IMR-90 (cell line): ENCODE data around the gene SLN. TPM values are rescaled to one million over a fixed set of nuclear protein-coding genes. Genes with fewer than 3 reads are reported as not detected.

Experiments used
- ATAC-seq: fragments of 200-7000 bp; cut with Tn5 transposase; 2 replicates; pipeline ENCODE4 v1.9.1; 2020; ENCODE audit warnings: low read depth, mild to moderate bottlenecking, moderate library complexity
- BruUV-seq: library from RNA; stranded (reverse); fragments of 400-500 nt; replicated peaks from 2 replicates; lab custom pipeline; 2021; lab: Mats Ljungman, UMichigan
- CTCF ChIA-PET: fragments of 300-600 bp; formaldehyde crosslinking; extraction: SDS; loops from one replicate; lab custom pipeline; 2021; ENCODE audit warnings: antibody characterized with exemption; lab: Yijun Ruan, JAX
- POLR2A ChIA-PET: fragments of 300-600 bp; sonication (Branson Sonifier 250); formaldehyde crosslinking; loops from one replicate; lab custom pipeline; 2022; ENCODE audit warnings: antibody characterized with exemption; ENCODE audit not compliant: unreplicated experiment; lab: Charles Lee
- DNase-seq: peaks from one replicate; pipeline ENCODE4 v3.0.0; 2013
- H2AFZ ChIP-seq: replicated peaks from 2 replicates; pipeline ENCODE3; 2013; ENCODE audit warnings: low read length, mild to moderate bottlenecking; ENCODE audit not compliant: poor library complexity
- H2AK5ac ChIP-seq: 2 replicates; pipeline ENCODE4 v1.6.1; 2013; ENCODE audit warnings: low read depth, low read length, inconsistent platforms
- H2AK9ac ChIP-seq: replicated peaks from 2 replicates; pipeline ENCODE3; 2013; ENCODE audit warnings: mild to moderate bottlenecking, low read depth, low read length, moderate library complexity; ENCODE audit not compliant: poor library complexity
- H2BK120ac ChIP-seq: 2 replicates; pipeline ENCODE4 v1.6.1; 2013; ENCODE audit warnings: low read depth, low read length, inconsistent platforms
- H2BK15ac ChIP-seq: 3 replicates; pipeline ENCODE4 v1.6.1; 2013; ENCODE audit warnings: low read depth, low read length, inconsistent platforms
- H2BK20ac ChIP-seq: 2 replicates; pipeline ENCODE4 v1.6.1; 2013; ENCODE audit warnings: low read depth, mild to moderate bottlenecking, inconsistent platforms, low read length, moderate library complexity
- H2BK5ac ChIP-seq: 2 replicates; pipeline ENCODE4 v1.6.1; 2013; ENCODE audit warnings: mild to moderate bottlenecking, low read depth, low read length, inconsistent platforms; ENCODE audit not compliant: poor library complexity, severe bottlenecking
- H3K14ac ChIP-seq: replicated peaks from 2 replicates; pipeline ENCODE4 v1.6.1; 2013; ENCODE audit warnings: low read depth, low read length, inconsistent platforms
- H3K18ac ChIP-seq: 2 replicates; pipeline ENCODE4 v1.6.1; 2013; ENCODE audit warnings: low read depth, low read length, control low read depth
- H3K23ac ChIP-seq: 2 replicates; pipeline ENCODE4 v1.6.1; 2013; ENCODE audit warnings: low read depth, low read length, inconsistent platforms
- H3K27ac ChIP-seq: 2 replicates; pipeline ENCODE4 v1.5.1; 2013; ENCODE audit warnings: mild to moderate bottlenecking, control low read depth, low read length; ENCODE audit not compliant: insufficient read depth
- H3K27me3 ChIP-seq: 2 replicates; pipeline ENCODE4 v1.6.1; 2013; ENCODE audit warnings: low read length; ENCODE audit not compliant: control insufficient read depth, insufficient read depth
- H3K36me3 ChIP-seq: 2 replicates; pipeline ENCODE4 v1.6.1; 2013; ENCODE audit warnings: low read length, mixed read lengths; ENCODE audit not compliant: control insufficient read depth, insufficient read depth
- H3K4ac ChIP-seq: 2 replicates; pipeline ENCODE4 v1.6.1; 2013; ENCODE audit warnings: low read depth, low read length, inconsistent platforms
- H3K4me1 ChIP-seq: 2 replicates; pipeline ENCODE4 v1.6.1; 2013; ENCODE audit warnings: low read length, mixed read lengths; ENCODE audit not compliant: control insufficient read depth, insufficient read depth
- H3K4me2 ChIP-seq: 2 replicates; pipeline ENCODE4 v1.6.1; 2013; ENCODE audit warnings: low read depth, mild to moderate bottlenecking, control low read depth, low read length, moderate library complexity
- H3K4me3 ChIP-seq: 2 replicates; pipeline ENCODE4 v1.5.1; 2013; ENCODE audit warnings: low read depth, mild to moderate bottlenecking, control low read depth, low read length, moderate library complexity; ENCODE audit not compliant: insufficient read depth
- H3K56ac ChIP-seq: 2 replicates; pipeline ENCODE4 v1.6.1; 2013; ENCODE audit warnings: low read length, inconsistent platforms; ENCODE audit not compliant: insufficient read depth; ENCODE audit errors: extremely low read depth
- H3K79me1 ChIP-seq, 2 experiments: 2 replicates each; pipeline ENCODE4 v1.6.1; 2013; ENCODE audit warnings: low read length in 2 of 2, inconsistent platforms in 1 of 2, low read depth in 1 of 2
- H3K9ac ChIP-seq: 2 replicates; pipeline ENCODE4 v1.6.1; 2013; ENCODE audit warnings: low read depth, low read length, control low read depth
- H3K9me1 ChIP-seq: 2 replicates; pipeline ENCODE4 v1.6.1; 2013; ENCODE audit warnings: low read length, inconsistent platforms; ENCODE audit not compliant: insufficient read depth
- H3K9me3 ChIP-seq: 2 replicates; pipeline ENCODE4 v1.6.1; 2013; ENCODE audit warnings: low read length; ENCODE audit not compliant: control insufficient read depth, insufficient read depth
- H4K20me1 ChIP-seq: 2 replicates; pipeline ENCODE4 v1.6.1; 2013; ENCODE audit warnings: low read length, inconsistent platforms; ENCODE audit not compliant: insufficient read depth
- H4K5ac ChIP-seq: 2 replicates; pipeline ENCODE4 v1.6.1; 2013; ENCODE audit warnings: mild to moderate bottlenecking, low read depth, low read length, control low read depth
- H4K8ac ChIP-seq, 2 experiments: 2 replicates each; pipeline ENCODE4 v1.6.1; 2013; ENCODE audit warnings: low read depth in 2 of 2, low read length in 2 of 2, control low read depth in 1 of 2, inconsistent platforms in 1 of 2
- H4K91ac ChIP-seq: 2 replicates; pipeline ENCODE4 v1.6.1; 2013; ENCODE audit warnings: low read depth, low read length, inconsistent platforms; ENCODE audit not compliant: insufficient read depth
- CEBPB ChIP-seq: IDR thresholded peaks from 2 replicates; pipeline ENCODE4 v1.6.1; 2012; ENCODE audit warnings: low read depth, low read length, improper control_type of control experiment
- CHD1 ChIP-seq: IDR thresholded peaks from 2 replicates; pipeline ENCODE4 v1.6.1; 2012; ENCODE audit warnings: low read depth, low read length, improper control_type of control experiment
- ELK1 ChIP-seq: fragments of 150-350 bp; IDR thresholded peaks from 2 replicates; pipeline ENCODE4 v1.6.1; 2016; ENCODE audit warnings: low read depth, mild to moderate bottlenecking, low read length, moderate library complexity, borderline replicate concordance
- MAFK ChIP-seq: IDR thresholded peaks from 2 replicates; pipeline ENCODE4 v1.6.1; 2012; ENCODE audit warnings: low read depth, low read length, improper control_type of control experiment
- MAZ ChIP-seq: IDR thresholded peaks from 2 replicates; pipeline ENCODE4 v1.6.1; 2012; ENCODE audit warnings: low read depth, mild to moderate bottlenecking, low read length, improper control_type of control experiment, moderate library complexity, borderline replicate concordance
- MXI1 ChIP-seq: IDR thresholded peaks from 2 replicates; pipeline ENCODE4 v1.6.1; 2012; ENCODE audit warnings: low read depth, mild to moderate bottlenecking, low read length, moderate library complexity, borderline replicate concordance
- POLR2A ChIP-seq: IDR thresholded peaks from 2 replicates; pipeline ENCODE4 v1.6.1; 2012; ENCODE audit warnings: mild to moderate bottlenecking, low read depth, low read length
- RAD21 ChIP-seq: IDR thresholded peaks from 2 replicates; pipeline ENCODE4 v1.6.1; 2012; ENCODE audit warnings: low read length, improper control_type of control experiment
- RCOR1 ChIP-seq: IDR thresholded peaks from 2 replicates; pipeline ENCODE4 v1.6.1; 2012; ENCODE audit warnings: mild to moderate bottlenecking, low read length, improper control_type of control experiment; ENCODE audit not compliant: insufficient replicate concordance
- RFX5 ChIP-seq: IDR thresholded peaks from 2 replicates; pipeline ENCODE4 v1.8.0; 2012; ENCODE audit warnings: low read depth, mild to moderate bottlenecking, low read length, moderate library complexity
- USF2 ChIP-seq: fragments of 150-350 bp; IDR thresholded peaks from 2 replicates; pipeline ENCODE4 v1.6.1; 2017; ENCODE audit warnings: mild to moderate bottlenecking, antibody characterized with exemption, low read length, low read depth
- WGBS, 2 experiments: methylation state at CpG; one replicate each; pipeline versions ENCODE4 v1.1.5 to v1.1.7; 2013; ENCODE audit warnings: missing lambda C conversion rate in 2 of 2; ENCODE audit not compliant: insufficient read length in 1 of 2; ENCODE audit errors: extremely low coverage in 2 of 2; 5-methylcytosine and 5-hydroxymethylcytosine counted together
- dilution Hi-C: fragments of 300-500 bp; cut with HindIII; formaldehyde crosslinking; loops from one replicate; pipeline ENCODE4 v1.14.3; 2018; ENCODE audit warnings: low sequenced_read_pairs; ENCODE audit not compliant: unreplicated experiment
- in situ Hi-C: fragments of 300-500 bp; cut with MboI; formaldehyde crosslinking; loops from 3 replicates; pipeline ENCODE4 v1.14.3; 2019; ENCODE audit warnings: low sequenced_read_pairs, inconsistent platforms, mixed read lengths
- intact Hi-C: fragments of 100-400 bp; cut with micrococcal nuclease; formaldehyde crosslinking; loops from 2 replicates; pipeline ENCODE4 v1.10.0; 2022
- polyA plus RNA-seq, 3 experiments: library from polyadenylated mRNA; depleted of rRNA; stranded (reverse); fragments of >200 nt; gene quantifications; 2 replicates each; pipeline ENCODE4 v1.2.3, GENCODE V29; 2012; ENCODE audit warnings: low replicate concordance in 1 of 3
- total RNA-seq: library from RNA; depleted of rRNA; stranded (reverse); fragments of >200 nt; gene quantifications from 2 replicates; pipeline ENCODE4 v1.2.3, GENCODE V29; 2012

Gene SLN
- total and polyA plus RNA-seq, 2 of the 4 experiments (the other 2 are of a cell fraction), result not detected

- no peaks in the 10 kb centered on the region for H3K36me3 ChIP-seq
- no peak overlapping the region for H3K4me3 ChIP-seq
- H3K4me2 ChIP-seq, result no peak overlapping the region
- TF ChIP-seq MXI1 (no peak), CHD1 (no peak), MAZ (no peak), USF2 (no peak), CEBPB (no peak), RFX5 (no peak), MAFK (no peak), RCOR1 (no peak), ELK1 (no peak), RAD21 (no peak), POLR2A (no peak)
- no peak overlapping the region for H3K23ac ChIP-seq
- H3K9ac ChIP-seq, result no peak overlapping the region
- no peak overlapping the region for H4K91ac ChIP-seq
- peaks cover 5% of the 10 kb centered on the region for H3K27me3 ChIP-seq
- BruUV-seq, result no TSS peak
- H2BK120ac ChIP-seq, result no peak overlapping the region
- no peak overlapping the region for H3K18ac ChIP-seq
- no peaks in the 10 kb centered on the region for H4K20me1 ChIP-seq
- no peak overlapping the region for H2BK20ac ChIP-seq
- H2AK9ac ChIP-seq, result no peak overlapping the region
- H3K14ac ChIP-seq, result no peak overlapping the region
- H2AK5ac ChIP-seq, result no peak overlapping the region
- no peak overlapping the region for H2BK5ac ChIP-seq
- no peaks in the 10 kb centered on the region for H3K4me1 ChIP-seq
- DNase-seq, result no peak
- no peak overlapping the region for H4K8ac ChIP-seq
- ChIA-PET POLR2A (no interaction called here), CTCF (interaction anchor here (1.2 to 1.5 kb wide), 4 partner anchors 9 to 124 kb away, joined by 4 to 10 read pairs (median 5); no protein-coding TSS in a partner anchor)
- ATAC-seq, result no peak
- no peaks in the 10 kb centered on the region for H3K79me1 ChIP-seq
- H2BK15ac ChIP-seq, result no peak overlapping the region
- WGBS, 2 experiments, result no CpG with 5 or more reads among the region's 4 CpGs
- dilution Hi-C loops (no loop called here), in situ Hi-C loops (no loop called here), intact Hi-C loops (no loop called here)
- no peak overlapping the region for H4K5ac ChIP-seq
- H3K27ac ChIP-seq, result no peak overlapping the region
- no peak overlapping the region for H3K4ac ChIP-seq
- no peaks in the 10 kb centered on the region for H3K9me1 ChIP-seq
- no peak overlapping the region for H2AFZ ChIP-seq
- H3K9me3 ChIP-seq, result no peaks in the 10 kb centered on the region
- H3K56ac ChIP-seq, result no peak overlapping the region
These were observed 28.4 kb upstream of the SLN start for GRCh38 chr11:107740271-107740670.
